HCT116 (cell line): ENCODE measurements around the gene KAT5. TPM values are rescaled to one million over a fixed set of nuclear protein-coding genes. Genes with fewer than 3 reads are reported as not detected.

ENCODE experiments used
- ATAC-seq: fragments of 200-7000 bp; cut with Tn5 transposase; 2 replicates; pipeline ENCODE4 v1.9.1; 2020; ENCODE audit warnings: mild to moderate bottlenecking, moderate library complexity
- BruUV-seq: library from RNA; stranded (reverse); fragments of 400-500 nt; replicated peaks from 2 replicates; lab custom pipeline; 2021; lab: Mats Ljungman, UMichigan
- CTCF ChIA-PET: fragments of 300-600 bp; sonication (Branson Sonifier 250); formaldehyde crosslinking; loops from one replicate; lab custom pipeline; 2021; ENCODE audit warnings: antibody characterized with exemption; lab: Charles Lee
- POLR2A ChIA-PET: fragments of 300-600, 350-600 bp; sonication (Branson Sonifier 250); formaldehyde crosslinking; loops from one replicate; lab custom pipeline; 2021; ENCODE audit warnings: antibody characterized with exemption; lab: Charles Lee
- RAD21 ChIA-PET, 2 experiments: fragments of 300-600 bp; sonication (Branson Sonifier 250); formaldehyde crosslinking; loops; one replicate each; lab custom pipeline; 2023; ENCODE audit warnings: low total read pairs in 2 of 2; ENCODE audit not compliant: uncharacterized antibody in 2 of 2, unreplicated experiment in 2 of 2, low non-redundant PET in 1 of 2; lab: Charles Lee
- DNase-seq: peaks from one replicate; pipeline ENCODE4 v3.0.0-alpha.2; 2010; ENCODE audit warnings: low read depth, low spot score
- H2AFZ ChIP-seq: fragments of 200-600 bp; shearing (Covaris generic), sonication (generic); 2 replicates; pipeline ENCODE4 v1.6.1; 2017; ENCODE audit warnings: low read depth, mixed run types, mixed read lengths, antibody characterized with exemption, low read length; ENCODE audit not compliant: poor library complexity, severe bottlenecking
- H3K27ac ChIP-seq: 2 replicates; pipeline ENCODE4 v1.5.1; 2012; ENCODE audit warnings: low read depth, low read length
- H3K27me3 ChIP-seq: fragments of 200-600 bp; sonication (generic); 2 replicates; pipeline ENCODE4 v1.6.1; 2016; ENCODE audit warnings: mixed run types, low read length, mixed read lengths; ENCODE audit not compliant: insufficient read depth
- H3K36me3 ChIP-seq, 2 experiments: fragments of 200-500 bp in 1 of 2; fragments of 200-600 bp in 1 of 2; sonication (Bioruptor generic) in 1 of 2; sonication (generic) in 1 of 2; 2 replicates each; pipeline versions ENCODE4 v1.5.1 to v1.6.1; 2014 to 2016; ENCODE audit warnings: low read length in 2 of 2, inconsistent platforms in 1 of 2, mixed read lengths in 1 of 2, mixed run types in 1 of 2; ENCODE audit not compliant: insufficient read depth in 2 of 2, control insufficient read depth in 1 of 2
- H3K4me1 ChIP-seq, 2 experiments: fragments of 200-600 bp in 1 of 2; sonication (generic) in 1 of 2; 2 replicates each; pipeline versions ENCODE4 v1.5.1 to v1.6.1; 2012 to 2017; ENCODE audit warnings: low read length in 2 of 2, inconsistent platforms in 1 of 2, mild to moderate bottlenecking in 1 of 2, mixed read lengths in 1 of 2, mixed run types in 1 of 2, moderate library complexity in 1 of 2; ENCODE audit not compliant: insufficient read depth in 2 of 2, control insufficient read depth in 1 of 2
- H3K4me2 ChIP-seq: fragments of 200-600 bp; sonication (generic); 2 replicates; pipeline ENCODE4 v1.6.1; 2017; ENCODE audit warnings: mixed run types, low read length, mixed read lengths
- H3K4me3 ChIP-seq, 2 experiments: fragments of 200-600 bp in 1 of 2; sonication (generic) in 1 of 2; replicated peaks in 1 of 2; 2 replicates each; pipeline ENCODE4 v1.5.1; 2011 to 2016; ENCODE audit warnings: low read length in 2 of 2, control low read depth in 1 of 2, low read depth in 1 of 2, mild to moderate bottlenecking in 1 of 2, mixed read lengths in 1 of 2, mixed run types in 1 of 2
- H3K79me2 ChIP-seq: fragments of 200-600 bp; sonication (generic); 2 replicates; pipeline ENCODE4 v1.6.1; 2017; ENCODE audit warnings: mild to moderate bottlenecking, mixed run types, low read length, moderate library complexity, mixed read lengths; ENCODE audit not compliant: insufficient read depth
- H3K9ac ChIP-seq: fragments of 200-600 bp; sonication (generic); 2 replicates; pipeline ENCODE4 v1.6.1; 2016; ENCODE audit warnings: low read length, mixed read lengths
- H3K9me2 ChIP-seq: fragments of 200-600 bp; sonication (generic), shearing (Covaris generic); 2 replicates; pipeline ENCODE4 v1.6.1; 2017; ENCODE audit warnings: mixed run types, mild to moderate bottlenecking, moderate library complexity; ENCODE audit not compliant: insufficient read depth
- H3K9me3 ChIP-seq, 2 experiments: fragments of 200-500 bp in 1 of 2; fragments of 200-600 bp in 1 of 2; sonication (Bioruptor generic) in 1 of 2; sonication (generic) in 1 of 2; 2 replicates each; pipeline ENCODE4 v1.6.1; 2014 to 2017; ENCODE audit warnings: low read length in 2 of 2, mixed read lengths in 2 of 2, inconsistent platforms in 1 of 2, low read depth in 1 of 2, mild to moderate bottlenecking in 1 of 2, mixed run types in 1 of 2, moderate library complexity in 1 of 2; ENCODE audit not compliant: control insufficient read depth in 1 of 2, insufficient read depth in 1 of 2
- H4K20me1 ChIP-seq: fragments of 200-600 bp; sonication (generic), shearing (Covaris generic); 2 replicates; pipeline ENCODE4 v1.6.1; 2017; ENCODE audit warnings: mixed run types, mild to moderate bottlenecking, moderate library complexity; ENCODE audit not compliant: insufficient read depth
- CBX3 ChIP-seq: IDR thresholded peaks from 2 replicates; pipeline ENCODE4 v1.6.1; 2012; ENCODE audit warnings: low read depth
- CEBPB ChIP-seq: IDR thresholded peaks from 2 replicates; pipeline ENCODE4 v1.6.1; 2012; ENCODE audit warnings: low read depth
- REST ChIP-seq: IDR thresholded peaks from 2 replicates; pipeline ENCODE4 v1.6.1; 2012; ENCODE audit warnings: low read depth
- intact Hi-C: fragments of 100-400 bp; cut with micrococcal nuclease; formaldehyde crosslinking; loops from 2 replicates; pipeline ENCODE4 v1.10.0; 2022
- total RNA-seq: library from RNA; stranded (reverse); gene quantifications from one replicate; pipeline ENCODE4 v1.2.1, GENCODE V29; 2021; ENCODE audit not compliant: unreplicated experiment

KAT5 gene
- total RNA-seq, 1 experiment from 2014 or later, result 78.7 TPM

GRCh38 chr11:65744699-65745042 is 32.6 kb downstream of the KAT5 start:
- intact Hi-C loops, result loop anchor here (1.0 kb wide), 1 partner anchor 74 kb away; no protein-coding TSS in a partner anchor
- no peak overlapping the region for H2AFZ ChIP-seq
- POLR2A ChIA-PET, result no interaction called here

More at GRCh38 chr11:65744699-65745042, 32.6 kb downstream of the KAT5 start:
- Histone ChIP-seq H3K27ac (no peak overlapping the region), H4K20me1 (no peaks in the 10 kb centered on the region), H3K9me3 (no peaks in the 10 kb centered on the region), H3K27me3 (no peaks in the 10 kb centered on the region; the same call in 1 of the 2 replicates), H3K4me3 (no peak overlapping the region)
- CTCF ChIA-PET, result interaction anchor here (0.7 to 2.0 kb wide), 12 partner anchors 10 to 242 kb away, joined by 3 to 8 read pairs (median 4); partner anchors contain the start of genes AP5B1, FIBP, KAT5 and RNASEH2C
- BruUV-seq, result no TSS peak
- TF ChIP-seq CBX3, result no peak
- no peak for TF ChIP-seq REST
- TF ChIP-seq CEBPB, result no peak
- TF ChIP-seq, all 23 proteins: peak for 0
- Histone ChIP-seq H3K9me2 (no peaks in the 10 kb centered on the region), H3K4me1 (peaks cover 0 to 12% of the 10 kb centered on the region in 2 experiments; a peak in 2 of 4 replicates), H3K79me2 (no peaks in the 10 kb centered on the region), H3K36me3 (no peaks in the 10 kb centered on the region), H3K9ac (no peak overlapping the region), H3K4me2 (no peak overlapping the region)
- ATAC-seq, result no peak
- RAD21 ChIA-PET, result interaction anchor here (0.7 to 0.9 kb wide), 2 partner anchors 28 to 323 kb away, joined by 4 read pairs; no protein-coding TSS in a partner anchor
- DNase-seq, result no peak
